Limb (tissue), 2 donors: Measurements from ENCODE around the gene MAP1LC3B.

Source experiments
- DNase-seq, 2 donors: peaks; one replicate each; pipeline ENCODE4 v3.0.0-alpha.2; 2016; ENCODE audit errors: extremely low spot score in 2 of 2

The MAP1LC3B gene

GRCh38 chr16:87391950-87392820 lies at the start of gene MAP1LC3B:
TSS of gene MAP1LC3B (plus strand) at chr16:87392336. CDS start at chr16:87392428, 92 bp downstream.
- DNase-seq: peak; percentile 95 to 100

DNA sequence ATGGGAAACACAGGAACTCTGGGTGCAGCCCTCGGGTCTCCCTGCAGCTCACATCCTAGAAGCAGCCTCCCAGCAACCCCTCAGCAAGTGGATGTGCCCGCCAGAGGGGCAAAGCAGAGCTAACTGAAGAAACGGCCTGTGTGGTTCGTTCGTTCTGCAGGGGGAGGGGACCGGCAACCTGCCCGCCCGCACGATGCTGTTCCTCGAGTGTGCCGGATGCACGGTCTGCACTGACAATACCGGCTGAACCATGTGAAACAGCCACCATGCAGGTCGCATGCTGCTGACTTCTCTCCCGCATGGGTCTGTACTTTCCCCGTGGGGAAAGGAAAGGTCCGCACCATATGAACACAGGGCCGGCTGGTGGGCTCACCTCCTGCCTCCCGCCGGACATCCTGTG lies 49.6 kb upstream of the MAP1LC3B start:
- no peak for DNase-seq

DNA sequence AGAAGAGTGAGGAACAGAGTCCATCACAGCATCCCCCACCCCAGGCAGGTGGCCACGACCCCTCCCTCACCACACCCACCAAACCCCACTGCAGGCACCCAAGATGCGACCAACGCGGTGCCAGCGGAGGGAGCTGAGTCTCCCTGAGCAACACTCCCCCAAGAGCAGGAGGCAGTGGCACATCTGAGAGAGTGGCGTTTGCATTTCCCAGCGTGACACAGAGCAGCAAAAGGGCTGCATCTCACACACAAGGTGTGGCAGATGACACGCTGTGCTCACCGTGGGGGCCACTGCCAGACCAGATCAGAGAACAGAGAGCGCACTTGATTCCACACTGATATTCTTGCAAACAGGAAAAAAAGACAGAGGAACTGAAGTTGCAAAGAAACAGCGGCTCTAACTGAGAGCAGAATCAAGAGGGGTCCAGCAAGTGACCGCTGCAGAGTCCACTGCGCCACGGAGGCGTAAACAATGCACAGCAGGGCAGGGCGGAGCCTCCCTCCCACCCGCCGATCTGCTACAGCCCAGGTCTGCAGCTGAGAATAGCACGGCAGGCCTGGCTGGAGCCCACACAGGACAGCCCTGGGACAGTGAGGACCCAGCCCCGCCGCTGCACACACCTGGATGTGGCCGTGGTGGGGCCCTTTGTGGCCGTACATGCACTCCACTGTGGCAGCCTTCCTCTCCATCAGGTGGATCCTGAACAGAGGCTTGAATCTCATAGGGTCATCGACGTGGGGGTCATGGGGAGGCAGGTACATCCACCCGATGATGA lies 49.0 kb upstream of the MAP1LC3B start:
- DNase-seq: no peak

DNA sequence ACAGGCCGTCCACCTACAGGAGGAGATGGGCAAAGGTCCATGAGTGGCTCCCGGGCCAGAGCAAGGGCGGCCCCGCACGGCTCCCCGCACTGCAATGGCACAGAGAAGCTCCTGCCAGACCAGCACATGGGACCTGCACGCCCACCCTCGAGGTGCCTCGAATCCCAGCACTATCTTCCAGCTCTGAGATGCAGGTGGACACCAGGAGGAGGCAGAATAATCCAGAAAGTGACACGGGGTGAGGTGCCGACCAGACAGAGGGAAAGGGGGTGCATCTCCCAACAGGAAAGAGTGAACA lies 48.4 kb upstream of the MAP1LC3B start:
- DNase-seq: no peak

GRCh38 chr16:87344165-87344930 lies 47.8 kb upstream of the MAP1LC3B start:
- DNase-seq: no peak

GRCh38 chr16:87344931-87345631 lies 47.1 kb upstream of the MAP1LC3B start:
- DNase-seq: no peak

DNA sequence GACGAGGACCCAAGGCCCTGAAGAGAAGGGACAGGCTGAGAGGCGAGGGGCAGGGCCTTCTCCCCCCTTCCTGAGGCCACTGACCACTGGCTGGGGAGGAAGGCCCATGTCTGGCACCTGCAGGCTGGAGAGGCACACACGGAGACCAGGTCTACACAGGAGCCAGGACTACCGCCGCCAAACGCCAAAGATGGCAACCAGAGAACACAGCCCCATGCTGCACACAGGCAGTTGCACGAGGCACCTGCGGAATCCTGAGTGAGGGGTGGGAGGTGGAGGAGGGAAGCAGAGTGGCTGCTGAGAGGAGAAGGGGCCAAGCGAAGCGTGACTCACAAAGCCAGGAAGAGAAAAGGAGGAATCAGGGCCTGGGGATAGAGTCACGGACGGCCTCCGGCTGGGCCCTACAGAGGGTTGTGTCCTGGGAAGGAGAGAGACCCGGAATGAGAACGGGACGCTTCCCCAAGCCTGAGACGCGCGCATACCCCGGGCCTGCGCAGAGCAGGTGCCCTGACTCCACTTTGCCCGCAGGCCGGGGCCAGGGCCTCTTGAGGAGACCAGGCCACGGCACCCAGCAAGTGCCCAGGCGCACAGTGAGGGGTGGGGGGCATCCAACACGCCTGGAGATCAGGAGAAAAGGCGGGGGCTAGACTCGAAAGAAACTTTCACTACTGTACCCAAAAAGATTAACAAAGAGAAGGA lies 46.3 kb upstream of the MAP1LC3B start:
- DNase-seq: no peak

GRCh38 chr16:87346517-87347060 lies 45.5 kb upstream of the MAP1LC3B start:
- DNase-seq: no peak

- no peak for DNase-seq
Observed at GRCh38 chr16:87347932-87348615, 44.1 kb upstream of the MAP1LC3B start.

DNA sequence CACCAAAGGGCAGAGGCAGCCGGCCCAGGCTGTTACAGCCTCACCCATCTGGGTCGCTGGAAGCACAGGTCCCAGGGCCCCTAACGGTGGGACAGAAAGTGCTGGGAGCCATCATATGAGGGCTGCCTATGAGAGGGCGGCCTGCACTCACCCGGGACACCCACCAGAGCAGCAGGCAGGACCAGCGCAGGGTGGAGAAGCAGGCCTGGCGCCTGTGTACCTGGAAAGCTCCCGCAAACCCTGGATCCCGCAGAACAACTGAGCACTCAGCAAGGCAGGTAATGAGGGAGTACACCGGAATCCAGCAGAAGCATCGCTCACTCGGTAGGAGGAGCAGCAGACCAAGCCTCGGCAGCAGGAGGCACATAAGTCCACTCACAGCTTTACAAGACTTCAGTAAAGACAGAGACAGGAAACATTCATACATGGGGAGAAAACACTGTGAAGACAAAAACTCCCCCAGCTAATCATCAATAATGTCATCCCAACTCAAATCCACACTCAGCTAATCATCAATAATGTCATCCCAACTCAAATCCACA lies 43.4 kb upstream of the MAP1LC3B start:
- no peak for DNase-seq

GRCh38 chr16:87350031-87350430 lies 42.1 kb upstream of the MAP1LC3B start:
- DNase-seq: no peak

DNA sequence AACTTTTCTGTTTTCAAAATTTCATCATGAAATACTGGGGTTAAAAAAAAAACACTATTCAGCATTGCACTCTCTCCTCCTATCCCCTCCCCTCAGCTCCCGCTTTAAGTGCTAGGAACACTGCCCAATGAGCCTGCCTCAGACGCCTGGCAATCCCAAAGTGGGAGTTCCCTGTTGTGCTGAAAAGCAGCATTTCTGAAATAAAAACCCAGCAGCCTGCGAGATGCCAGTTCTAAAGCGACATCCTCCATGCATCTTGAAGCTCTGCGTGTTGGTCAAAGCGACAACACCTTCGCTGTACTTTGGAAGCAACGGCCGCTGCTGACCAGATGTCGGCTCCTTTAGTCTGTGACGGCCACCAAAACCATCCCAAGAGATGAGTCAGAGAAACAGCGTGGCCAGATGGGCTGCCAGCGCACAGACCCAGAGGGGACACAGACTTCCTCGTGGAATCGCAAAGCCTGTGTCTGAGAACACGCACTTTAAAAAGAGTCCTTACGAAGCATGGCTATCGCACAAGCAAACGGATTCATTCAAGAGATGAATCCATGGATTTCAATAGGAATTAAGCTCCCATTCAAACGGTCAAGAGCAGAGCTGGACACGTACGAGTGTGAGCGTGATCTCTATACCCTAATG lies 41.3 kb upstream of the MAP1LC3B start:
- DNase-seq: no peak

GRCh38 chr16:87351320-87351698 lies 40.8 kb upstream of the MAP1LC3B start:
- DNase-seq: no peak

- no peak for DNase-seq
Observed at GRCh38 chr16:87352818-87353217, 39.3 kb upstream of the MAP1LC3B start.

GRCh38 chr16:87353613-87354012 lies 38.5 kb upstream of the MAP1LC3B start:
- DNase-seq: no peak

- no peak for DNase-seq
Observed at GRCh38 chr16:87356491-87356853, 35.7 kb upstream of the MAP1LC3B start.

DNA sequence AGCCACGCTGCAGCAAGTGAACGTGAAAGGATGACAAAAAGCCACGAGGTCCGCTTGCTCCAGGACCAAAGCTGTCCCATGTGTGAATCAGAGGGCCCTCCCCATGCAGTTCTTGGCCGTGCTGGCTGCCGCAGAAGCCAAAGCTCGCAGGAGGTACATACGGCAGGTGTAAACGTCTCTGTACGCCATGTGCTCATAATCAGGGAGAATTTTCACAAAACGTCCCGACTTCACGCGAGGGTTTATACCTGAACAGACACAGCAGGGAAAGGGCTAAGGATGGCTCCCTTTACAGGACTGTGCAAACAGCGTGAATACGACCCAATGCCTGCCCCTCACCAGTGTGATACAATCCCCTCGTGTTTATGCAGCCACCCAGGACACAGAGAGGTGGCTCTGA lies 33.9 kb upstream of the MAP1LC3B start:
- no peak for DNase-seq

- no peak for DNase-seq
Observed at GRCh38 chr16:87358696-87359095, 33.4 kb upstream of the MAP1LC3B start.

GRCh38 chr16:87359121-87359520 lies 33.0 kb upstream of the MAP1LC3B start:
- no peak for DNase-seq
